Measurements from ENCODE around the gene SLC30A5.
A peak's percentile ranks its signal among the peaks of the same experiment; 100 is the strongest.

The SLC30A5 gene

GRCh38 chr5:69160651-69161050 lies 66.8 kb downstream of the SLC30A5 start:
- Histone ChIP-seq H3K36me3 (ENCODE audit: control insufficient read depth in 2 of 2, insufficient read depth in 2 of 2, low read length in 2 of 2) (no peaks in the 10 kb centered on the region), H3K9ac (ENCODE audit: low read depth in 1 of 2, low read length in 2 of 2) (no peak overlapping the region), H3K4me1 (ENCODE audit: control insufficient read depth in 2 of 2, insufficient read depth in 2 of 2, low read length in 2 of 2) (no peaks in the 10 kb centered on the region), H3K9me3 (ENCODE audit: control insufficient read depth in 2 of 2, low read length in 2 of 2) (no peaks in the 10 kb centered on the region), H3K27me3 (ENCODE audit: control insufficient read depth in 2 of 2, insufficient read depth in 2 of 2, low read length in 2 of 2) (no peaks in the 10 kb centered on the region), H3K4me3 (ENCODE audit: low read length in 2 of 2) (no peak overlapping the region), H3K27ac (ENCODE audit: low read depth in 2 of 2, low read length in 2 of 2) (no peak overlapping the region)

DNA sequence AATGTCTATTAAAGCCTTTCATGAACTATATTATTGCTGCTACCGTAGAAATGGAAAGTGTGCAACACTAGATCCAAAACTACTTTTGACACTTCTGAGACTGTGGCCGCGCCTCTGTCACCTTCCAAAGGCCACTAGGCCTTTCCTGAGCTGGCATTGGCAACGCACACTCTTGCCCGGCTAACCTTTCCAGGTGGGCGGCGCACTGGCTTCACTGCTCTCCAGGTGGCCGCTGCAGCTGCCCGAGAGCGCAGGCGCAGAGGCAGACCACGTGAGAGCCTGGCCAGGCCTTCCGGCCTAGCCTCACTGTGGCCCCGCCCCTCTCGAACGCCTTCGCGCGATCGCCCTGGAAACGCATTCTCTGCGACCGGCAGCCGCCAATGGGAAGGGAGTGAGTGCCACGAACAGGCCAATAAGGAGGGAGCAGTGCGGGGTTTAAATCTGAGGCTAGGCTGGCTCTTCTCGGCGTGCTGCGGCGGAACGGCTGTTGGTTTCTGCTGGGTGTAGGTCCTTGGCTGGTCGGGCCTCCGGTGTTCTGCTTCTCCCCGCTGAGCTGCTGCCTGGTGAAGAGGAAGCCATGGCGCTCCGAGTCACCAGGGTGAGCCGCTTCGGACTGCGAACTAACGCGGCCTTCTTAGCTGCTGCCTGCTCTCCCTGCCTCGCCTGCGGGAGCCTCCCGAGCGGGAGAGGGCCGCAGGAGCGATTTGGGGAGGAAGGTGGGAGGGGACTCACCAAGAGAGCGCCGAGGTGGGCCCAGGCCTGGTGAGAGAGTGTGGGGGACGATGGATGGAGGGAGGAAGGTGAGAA lies 73.1 kb downstream of the SLC30A5 start, which contains the start of gene CCNB1:
TSS of gene CCNB1 (plus strand) at position 465 of the 807 bp plus-strand sequence. CDS start at position 578, 113 bp downstream.
- H3K4me1 ChIP-seq (ENCODE audit: control insufficient read depth in 2 of 2, insufficient read depth in 2 of 2, low read length in 2 of 2) = peaks cover 6 to 9% of the 10 kb centered on the region in 2 donors
- peak within 1 kb of the TSS; percentile 14 to 61 for H3K9ac ChIP-seq (ENCODE audit: low read depth in 1 of 2, low read length in 2 of 2)
- no peaks in the 10 kb centered on the region for H3K9me3 ChIP-seq (ENCODE audit: control insufficient read depth in 2 of 2, low read length in 2 of 2)

GRCh38 chr5:69167493-69167855 lies 73.7 kb downstream of the SLC30A5 start:
- peaks cover 2 to 4% of the 10 kb centered on the region in 2 donors for H3K36me3 ChIP-seq (ENCODE audit: control insufficient read depth in 2 of 2, insufficient read depth in 2 of 2, low read length in 2 of 2)
- H3K27ac ChIP-seq (ENCODE audit: low read depth in 2 of 2, low read length in 2 of 2) = peak overlapping the region in 1 of 2 donors; percentile 18
- no peaks in the 10 kb centered on the region for H3K27me3 ChIP-seq (ENCODE audit: control insufficient read depth in 2 of 2, insufficient read depth in 2 of 2, low read length in 2 of 2)
- no peaks in the 10 kb centered on the region for H3K9me3 ChIP-seq (ENCODE audit: control insufficient read depth in 2 of 2, low read length in 2 of 2)
- H3K4me3 ChIP-seq (ENCODE audit: low read length in 2 of 2) = peak overlapping the region; percentile 89 to 92
- peaks cover 6 to 9% of the 10 kb centered on the region in 2 donors for H3K4me1 ChIP-seq (ENCODE audit: control insufficient read depth in 2 of 2, insufficient read depth in 2 of 2, low read length in 2 of 2)
- peak overlapping the region; percentile 14 to 61 for H3K9ac ChIP-seq (ENCODE audit: low read depth in 1 of 2, low read length in 2 of 2)

More for the DNA sequence above, 73.1 kb downstream of the SLC30A5 start, which contains the start of gene CCNB1:
- peak within 1 kb of the TSS; percentile 18 to 49 for H3K27ac ChIP-seq (ENCODE audit: low read depth in 2 of 2, low read length in 2 of 2)
- H3K27me3 ChIP-seq (ENCODE audit: control insufficient read depth in 2 of 2, insufficient read depth in 2 of 2, low read length in 2 of 2) = no peaks in the 10 kb centered on the region
- peak within 1 kb of the TSS; percentile 89 to 92 for H3K4me3 ChIP-seq (ENCODE audit: low read length in 2 of 2)
- peaks cover 2 to 4% of the 10 kb centered on the region in 2 donors for H3K36me3 ChIP-seq (ENCODE audit: control insufficient read depth in 2 of 2, insufficient read depth in 2 of 2, low read length in 2 of 2)

DNA sequence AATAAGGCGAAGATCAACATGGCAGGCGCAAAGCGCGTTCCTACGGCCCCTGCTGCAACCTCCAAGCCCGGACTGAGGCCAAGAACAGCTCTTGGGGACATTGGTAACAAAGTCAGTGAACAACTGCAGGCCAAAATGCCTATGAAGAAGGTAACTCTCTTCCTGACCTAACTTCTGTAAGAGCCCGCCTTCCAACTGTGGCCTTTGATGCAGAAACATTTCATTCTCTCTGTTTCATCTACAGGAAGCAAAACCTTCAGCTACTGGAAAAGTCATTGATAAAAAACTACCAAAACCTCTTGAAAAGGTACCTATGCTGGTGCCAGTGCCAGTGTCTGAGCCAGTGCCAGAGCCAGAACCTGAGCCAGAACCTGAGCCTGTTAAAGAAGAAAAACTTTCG lies 74.1 kb downstream of the SLC30A5 start:
- Histone ChIP-seq H3K27ac (ENCODE audit: low read depth in 2 of 2, low read length in 2 of 2) (no peak overlapping the region), H3K27me3 (ENCODE audit: control insufficient read depth in 2 of 2, insufficient read depth in 2 of 2, low read length in 2 of 2) (no peaks in the 10 kb centered on the region), H3K9me3 (ENCODE audit: control insufficient read depth in 2 of 2, low read length in 2 of 2) (no peaks in the 10 kb centered on the region), H3K4me3 (ENCODE audit: low read length in 2 of 2) (peak overlapping the region; percentile 89 to 92), H3K36me3 (ENCODE audit: control insufficient read depth in 2 of 2, insufficient read depth in 2 of 2, low read length in 2 of 2) (peaks cover 2 to 4% of the 10 kb centered on the region in 2 donors), H3K4me1 (ENCODE audit: control insufficient read depth in 2 of 2, insufficient read depth in 2 of 2, low read length in 2 of 2) (peaks cover 6 to 9% of the 10 kb centered on the region in 2 donors), H3K9ac (ENCODE audit: low read depth in 1 of 2, low read length in 2 of 2) (peak overlapping the region; percentile 14 to 61)

GRCh38 chr5:69170495-69170894 lies 76.7 kb downstream of the SLC30A5 start:
- Histone ChIP-seq H3K27ac (ENCODE audit: low read depth in 2 of 2, low read length in 2 of 2) (no peak overlapping the region), H3K4me3 (ENCODE audit: low read length in 2 of 2) (no peak overlapping the region), H3K36me3 (ENCODE audit: control insufficient read depth in 2 of 2, insufficient read depth in 2 of 2, low read length in 2 of 2) (peaks cover 7 to 14% of the 10 kb centered on the region in 2 donors), H3K9ac (ENCODE audit: low read depth in 1 of 2, low read length in 2 of 2) (no peak overlapping the region), H3K27me3 (ENCODE audit: control insufficient read depth in 2 of 2, insufficient read depth in 2 of 2, low read length in 2 of 2) (no peaks in the 10 kb centered on the region), H3K9me3 (ENCODE audit: control insufficient read depth in 2 of 2, low read length in 2 of 2) (no peaks in the 10 kb centered on the region), H3K4me1 (ENCODE audit: control insufficient read depth in 2 of 2, insufficient read depth in 2 of 2, low read length in 2 of 2) (peaks cover 6 to 9% of the 10 kb centered on the region in 2 donors)

DNA sequence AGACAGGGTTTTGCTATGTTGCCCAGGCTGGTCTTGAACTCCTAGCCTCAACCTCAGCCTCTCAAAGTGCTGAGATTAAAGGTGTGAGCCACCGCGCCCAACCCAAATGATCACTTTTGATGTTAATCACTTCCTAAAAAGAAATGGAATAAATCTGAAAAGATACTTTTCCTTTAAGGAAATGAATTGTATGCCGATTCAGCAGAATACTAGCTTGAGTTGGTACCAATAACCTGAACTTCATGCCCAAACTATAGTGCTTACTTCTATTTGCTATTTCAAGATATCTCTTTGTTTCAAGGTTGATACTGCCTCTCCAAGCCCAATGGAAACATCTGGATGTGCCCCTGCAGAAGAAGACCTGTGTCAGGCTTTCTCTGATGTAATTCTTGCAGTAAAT lies 77.2 kb downstream of the SLC30A5 start:
- Histone ChIP-seq H3K4me3 (ENCODE audit: low read length in 2 of 2) (no peak overlapping the region), H3K27ac (ENCODE audit: low read depth in 2 of 2, low read length in 2 of 2) (no peak overlapping the region), H3K9me3 (ENCODE audit: control insufficient read depth in 2 of 2, low read length in 2 of 2) (no peaks in the 10 kb centered on the region), H3K4me1 (ENCODE audit: control insufficient read depth in 2 of 2, insufficient read depth in 2 of 2, low read length in 2 of 2) (peaks cover 6 to 9% of the 10 kb centered on the region in 2 donors), H3K36me3 (ENCODE audit: control insufficient read depth in 2 of 2, insufficient read depth in 2 of 2, low read length in 2 of 2) (peaks cover 7 to 14% of the 10 kb centered on the region in 2 donors), H3K9ac (ENCODE audit: low read depth in 1 of 2, low read length in 2 of 2) (no peak overlapping the region), H3K27me3 (ENCODE audit: control insufficient read depth in 2 of 2, insufficient read depth in 2 of 2, low read length in 2 of 2) (no peaks in the 10 kb centered on the region)
